Natural killer cell (primary cell): ENCODE results near the gene ASTN2. TPM values are rescaled to one million over a fixed set of nuclear protein-coding genes. Genes with fewer than 3 reads are reported as not detected.

Experiments
- ATAC-seq, 3 donors: fragments of 150-1000 bp in 2 of 3; fragments of 200-7000 bp in 1 of 3; cut with Tn5 transposase; 1 replicate in 1 of 3; 2 replicates in 2 of 3; pipeline ENCODE4 v1.10.0; 2021; ENCODE audit warnings: mild to moderate bottlenecking in 2 of 3, moderate library complexity in 2 of 3
- DNase-seq, 2 donors: peaks; one replicate each; pipeline versions ENCODE4 v3.0.0 to v3.0.0-alpha.2; 2013 to 2021; ENCODE audit warnings: mixed read lengths in 1 of 2
- H3K27ac ChIP-seq: one replicate; pipeline ENCODE4 v1.5.1; 2013; ENCODE audit warnings: mild to moderate bottlenecking, low read length
- H3K27me3 ChIP-seq: one replicate; pipeline ENCODE4 v1.6.1; 2013; ENCODE audit warnings: low read length; ENCODE audit not compliant: control insufficient read depth, insufficient read depth
- H3K36me3 ChIP-seq: one replicate; pipeline ENCODE4 v1.6.1; 2013; ENCODE audit warnings: low read length; ENCODE audit not compliant: control insufficient read depth, insufficient read depth
- H3K4me1 ChIP-seq: one replicate; pipeline ENCODE4 v1.6.1; 2013; ENCODE audit warnings: low read length; ENCODE audit not compliant: control insufficient read depth, insufficient read depth
- H3K4me3 ChIP-seq: one replicate; pipeline ENCODE4 v1.5.1; 2013; ENCODE audit warnings: low read length
- H3K9me3 ChIP-seq: one replicate; pipeline ENCODE4 v1.6.1; 2013; ENCODE audit warnings: low read length; ENCODE audit not compliant: control insufficient read depth, insufficient read depth
- H3K27ac Mint-ChIP-seq, 2 donors: one replicate each; pipeline ENCODE4 v1.8.0; 2022; ENCODE audit warnings: mild to moderate bottlenecking in 2 of 2, mixed read lengths in 2 of 2, moderate library complexity in 1 of 2
- H3K27me3 Mint-ChIP-seq, 2 donors: one replicate each; pipeline ENCODE4 v1.8.0; 2022; ENCODE audit warnings: low read depth in 2 of 2, mixed read lengths in 2 of 2
- H3K36me3 Mint-ChIP-seq: one replicate; pipeline ENCODE4 v1.8.0; 2022; ENCODE audit warnings: mixed read lengths
- H3K4me1 Mint-ChIP-seq, 2 donors: one replicate each; pipeline ENCODE4 v1.8.0; 2022; ENCODE audit warnings: mixed read lengths in 2 of 2
- H3K4me3 Mint-ChIP-seq: one replicate; pipeline ENCODE4 v1.8.0; 2022; ENCODE audit warnings: mild to moderate bottlenecking, moderate library complexity, mixed read lengths
- H3K9me3 Mint-ChIP-seq, 2 donors: one replicate each; pipeline ENCODE4 v1.8.0; 2022; ENCODE audit warnings: mixed read lengths in 2 of 2
- CTCF ChIP-seq: fragments of 200-600 bp; IDR thresholded peaks from one replicate; pipeline ENCODE4 v1.8.0; 2022; ENCODE audit warnings: antibody characterized with exemption
- WGBS: methylation state at CpG from one replicate; pipeline ENCODE4 v1.1.7; 2013; ENCODE audit warnings: missing lambda C conversion rate; ENCODE audit not compliant: insufficient coverage; 5-methylcytosine and 5-hydroxymethylcytosine counted together
- intact Hi-C: fragments of 100-400 bp; cut with micrococcal nuclease; formaldehyde crosslinking; loops from one replicate; pipeline ENCODE4 v1.14.2; 2022
- total RNA-seq, 4 donors: library from RNA; stranded (reverse); fragments of 120-200 nt in 1 of 4; gene quantifications; one replicate each; pipeline versions ENCODE4 v1.2.3 to v1.2.4, GENCODE V29; 2013 to 2022

ASTN2 gene
- total RNA-seq, 3 donors from 2014 or later (not counting 1 experiment from before 2014, with no cell fraction given) = 3.0 to 3.5 (median 3.2) TPM

GRCh38 chr9:116791326-116791725 is 623.5 kb downstream of the ASTN2 start:
- H3K4me3 ChIP-seq = no peak overlapping the region
- no peak overlapping the region for H3K27ac Mint-ChIP-seq

GRCh38 chr9:116789081-116789480 is 625.8 kb downstream of the ASTN2 start:
- Histone ChIP-seq H3K36me3 (no peaks in the 10 kb centered on the region), H3K27ac (no peak overlapping the region), H3K27me3 (no peaks in the 10 kb centered on the region), H3K4me3 (no peak overlapping the region), H3K9me3 (no peaks in the 10 kb centered on the region), H3K4me1 (no peaks in the 10 kb centered on the region)
- ATAC-seq = no peak
- DNase-seq = no peak
- TF ChIP-seq CTCF = no peak
- no peak overlapping the region for H3K27ac Mint-ChIP-seq
- H3K4me3 Mint-ChIP-seq = no peak overlapping the region
- 46% methylated on average over 3 of the region's 3 CpGs for WGBS
- peaks cover 4 to 5% of the 10 kb centered on the region in 2 donors for H3K9me3 Mint-ChIP-seq
- intact Hi-C loops = no loop called here
- no peaks in the 10 kb centered on the region for H3K4me1 Mint-ChIP-seq
- H3K36me3 Mint-ChIP-seq = no peaks in the 10 kb centered on the region
- peaks cover 0 to 6% of the 10 kb centered on the region in 2 donors for H3K27me3 Mint-ChIP-seq

More at GRCh38 chr9:116791326-116791725, 623.5 kb downstream of the ASTN2 start:
- 75% methylated on average over 1 of the region's 1 CpG for WGBS
- no peaks in the 10 kb centered on the region for H3K36me3 Mint-ChIP-seq
- DNase-seq (no peak), ATAC-seq (no peak)
- no peaks in the 10 kb centered on the region for H3K27me3 ChIP-seq
- peaks cover 0 to 3% of the 10 kb centered on the region in 2 donors for H3K9me3 Mint-ChIP-seq
- no peak overlapping the region for H3K27ac ChIP-seq
- no peak overlapping the region for H3K4me3 Mint-ChIP-seq
- TF ChIP-seq CTCF = no peak
- intact Hi-C loops = no loop called here
- no peaks in the 10 kb centered on the region for H3K27me3 Mint-ChIP-seq
- H3K4me1 ChIP-seq = no peaks in the 10 kb centered on the region
- H3K9me3 ChIP-seq = no peaks in the 10 kb centered on the region
- H3K4me1 Mint-ChIP-seq = no peaks in the 10 kb centered on the region
- no peaks in the 10 kb centered on the region for H3K36me3 ChIP-seq

- H3K36me3 ChIP-seq = no peaks in the 10 kb centered on the region
- no peaks in the 10 kb centered on the region for H3K9me3 ChIP-seq
- TF ChIP-seq CTCF = no peak
- DNase-seq (no peak), ATAC-seq (no peak)
- H3K4me1 ChIP-seq = no peaks in the 10 kb centered on the region
- H3K4me3 Mint-ChIP-seq = no peak overlapping the region
- H3K27ac Mint-ChIP-seq = no peak overlapping the region
- no peaks in the 10 kb centered on the region for H3K4me1 Mint-ChIP-seq
- H3K4me3 ChIP-seq = no peak overlapping the region
- peaks cover 4 to 7% of the 10 kb centered on the region in 2 donors for H3K9me3 Mint-ChIP-seq
- H3K27me3 Mint-ChIP-seq = peaks cover 0 to 8% of the 10 kb centered on the region in 2 donors
- WGBS = 69% methylated on average over 2 of the region's 2 CpGs
- no peak overlapping the region for H3K27ac ChIP-seq
- no peaks in the 10 kb centered on the region for H3K27me3 ChIP-seq
- intact Hi-C loops = no loop called here
- H3K36me3 Mint-ChIP-seq = no peaks in the 10 kb centered on the region
These were observed 628.1 kb downstream of the ASTN2 start for GRCh38 chr9:116786737-116787136.

GRCh38 chr9:116777116-116777515 is 637.7 kb downstream of the ASTN2 start:
- Mint-ChIP-seq H3K4me1 (no peaks in the 10 kb centered on the region), H3K36me3 (no peaks in the 10 kb centered on the region), H3K27me3 (peaks cover 0 to 7% of the 10 kb centered on the region in 2 donors), H3K9me3 (peaks cover 0 to 2% of the 10 kb centered on the region in 2 donors), H3K4me3 (no peak overlapping the region), H3K27ac (no peak overlapping the region)
- DNase-seq (no peak), ATAC-seq (no peak)
- intact Hi-C loops = no loop called here
- H3K4me3 ChIP-seq = no peak overlapping the region
- H3K27ac ChIP-seq = no peak overlapping the region
- TF ChIP-seq CTCF = no peak
- whole genome bisulfite sequencing = 100% methylated on average over 3 of the region's 3 CpGs
- H3K27me3 ChIP-seq = no peaks in the 10 kb centered on the region
- no peaks in the 10 kb centered on the region for H3K9me3 ChIP-seq
- no peaks in the 10 kb centered on the region for H3K4me1 ChIP-seq
- no peaks in the 10 kb centered on the region for H3K36me3 ChIP-seq
